HL-60 (cell line): ENCODE measurements around the gene PRAMEF13.
"Not testable (repeated sequence)": the region's sequence is repeated elsewhere in the genome, so short reads cannot be mapped to it uniquely, and the experiment has no call there.

Source experiments
- DNase-seq, 2 experiments: peaks; one replicate each; pipeline ENCODE4 v3.0.0-alpha.2; 2010 to 2020; ENCODE audit warnings: low read depth in 1 of 2, low spot score in 1 of 2
- H3K27ac ChIP-seq: fragments of 250-450 bp; sonication (Bioruptor Pico); replicated peaks from 2 replicates; pipeline ENCODE4 v1.5.1; 2020; ENCODE audit warnings: mild to moderate bottlenecking, moderate library complexity
- H3K27me3 ChIP-seq: fragments of 250-450 bp; sonication (Bioruptor Pico); 2 replicates; pipeline ENCODE4 v1.5.1; 2021; ENCODE audit warnings: mild to moderate bottlenecking, moderate library complexity; ENCODE audit not compliant: insufficient read depth, poor library complexity, severe bottlenecking
- H3K4me3 ChIP-seq: replicated peaks from 2 replicates; pipeline ENCODE4 v1.5.1; 2011; ENCODE audit warnings: mild to moderate bottlenecking, control low read depth, low read length; ENCODE audit not compliant: insufficient read depth
- long read RNA-seq: library from polyadenylated mRNA; unstranded; transcript quantifications from one replicate; pipeline ENCODE4 v2.0.0, GENCODE V29; 2020

Gene PRAMEF13, protein sequence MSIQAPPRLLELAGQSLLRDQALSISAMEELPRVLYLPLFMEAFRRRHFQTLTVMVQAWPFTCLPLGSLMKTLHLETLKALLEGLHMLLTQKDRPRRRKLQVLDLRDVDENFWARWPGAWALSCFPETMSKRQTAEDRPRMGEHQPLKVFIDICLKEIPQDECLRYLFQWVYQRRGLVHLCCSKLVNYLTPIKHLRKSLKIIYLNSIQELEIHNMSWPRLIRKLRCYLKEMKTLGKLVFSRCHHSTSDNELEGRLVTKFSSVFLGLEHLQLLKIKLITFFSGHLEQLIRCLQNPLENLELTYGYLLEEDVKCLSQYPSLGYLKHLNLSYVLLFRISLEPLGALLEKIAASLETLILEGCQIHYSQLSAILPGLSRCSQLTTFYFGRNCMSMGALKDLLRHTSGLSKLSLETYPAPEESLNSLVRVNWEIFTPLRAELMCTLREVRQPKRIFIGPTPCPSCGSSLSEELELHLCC
- long read RNA-seq, result 0 reads

DNA sequence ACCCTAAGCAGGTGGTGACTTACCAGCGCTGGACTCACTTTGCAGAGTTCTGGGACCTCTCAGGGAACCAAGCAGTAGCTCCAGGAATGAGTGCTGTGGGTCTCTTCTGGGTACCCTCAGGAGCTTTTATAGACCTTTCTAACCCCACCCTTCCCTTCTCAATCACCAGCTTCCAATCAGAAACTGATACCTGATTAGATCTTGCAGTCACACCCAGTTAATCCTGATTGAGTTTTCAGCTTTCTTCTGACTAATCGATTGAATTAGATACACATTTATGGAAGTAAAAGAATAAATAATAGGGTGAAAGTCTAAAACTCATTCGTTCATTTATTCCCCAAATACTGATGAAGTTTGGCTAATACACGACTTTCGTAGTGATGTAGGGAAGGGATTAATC lies at the start of gene PRAMEF13:
TSS of gene PRAMEF13 (minus strand) at position 101 of the 400 bp plus-strand sequence. CDS start 1,820 bp downstream, outside the sequence.
- not testable (repeated sequence) for H3K27me3 ChIP-seq, DNase-seq, H3K4me3 ChIP-seq, H3K27ac ChIP-seq

DNA sequence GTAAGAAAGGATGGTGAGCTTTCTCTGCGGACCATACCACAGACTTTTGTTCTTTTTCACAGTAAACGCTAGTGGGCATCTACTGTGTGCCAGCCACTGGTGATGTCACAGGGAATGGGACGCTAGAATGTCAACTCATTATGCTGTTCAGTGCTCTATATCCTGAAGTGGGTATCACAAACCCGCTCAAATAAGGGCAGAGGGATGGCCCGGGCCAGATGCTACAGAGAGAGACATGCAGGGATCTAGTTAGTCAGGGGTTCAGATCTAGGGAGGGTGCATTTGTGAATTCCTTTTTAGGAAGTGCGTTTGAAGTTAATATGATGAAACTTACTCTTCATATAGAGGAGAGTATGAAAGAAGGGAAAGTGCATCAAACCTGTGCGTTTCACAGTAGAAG lies 45.9 kb upstream of the PRAMEF13 start:
- not testable (repeated sequence) for H3K27ac ChIP-seq, H3K27me3 ChIP-seq, H3K4me3 ChIP-seq
- peak in 1 of 2 experiments; percentile 0 for DNase-seq

GRCh38 chr1:13246554-13246871 lies 45.3 kb upstream of the PRAMEF13 start:
- not testable (repeated sequence) for H3K27ac ChIP-seq, H3K4me3 ChIP-seq, H3K27me3 ChIP-seq
- peak in 1 of 2 experiments; percentile 0 for DNase-seq

GRCh38 chr1:13245841-13246553 lies 44.8 kb upstream of the PRAMEF13 start:
- not testable (repeated sequence) for H3K27me3 ChIP-seq, H3K4me3 ChIP-seq, H3K27ac ChIP-seq
- peak in 1 of 2 experiments; percentile 0 for DNase-seq

- H3K4me3 ChIP-seq, H3K27ac ChIP-seq, DNase-seq, H3K27me3 ChIP-seq: not testable (repeated sequence)
Measured at GRCh38 chr1:13243536-13244263, 42.5 kb upstream of the PRAMEF13 start.

DNA sequence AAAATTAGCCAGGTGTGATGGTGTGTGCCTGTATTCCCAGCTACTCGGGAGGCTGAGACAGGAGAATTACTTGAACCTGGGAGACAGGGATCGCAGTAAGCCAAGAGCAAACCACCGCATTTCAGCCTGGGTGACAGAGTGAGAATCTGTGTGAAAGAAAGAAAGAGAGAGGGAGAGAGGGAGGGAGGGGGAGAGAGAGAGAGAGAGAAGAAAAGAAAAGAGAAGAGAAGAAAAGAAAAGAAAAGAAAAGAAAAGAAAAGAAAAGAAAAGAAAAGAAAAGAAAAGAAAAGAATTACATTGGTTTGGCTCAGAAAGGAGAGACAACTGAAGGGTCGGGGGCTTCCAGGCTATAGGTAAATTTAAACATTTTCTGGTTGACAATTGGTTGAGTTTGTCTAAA lies 38.4 kb upstream of the PRAMEF13 start:
- H3K27ac ChIP-seq, H3K4me3 ChIP-seq, DNase-seq, H3K27me3 ChIP-seq: not testable (repeated sequence)

- peak in 1 of 2 experiments; percentile 1 for DNase-seq
- H3K4me3 ChIP-seq, H3K27me3 ChIP-seq, H3K27ac ChIP-seq: not testable (repeated sequence)
Measured at GRCh38 chr1:13237572-13237971, 36.4 kb upstream of the PRAMEF13 start.

DNA sequence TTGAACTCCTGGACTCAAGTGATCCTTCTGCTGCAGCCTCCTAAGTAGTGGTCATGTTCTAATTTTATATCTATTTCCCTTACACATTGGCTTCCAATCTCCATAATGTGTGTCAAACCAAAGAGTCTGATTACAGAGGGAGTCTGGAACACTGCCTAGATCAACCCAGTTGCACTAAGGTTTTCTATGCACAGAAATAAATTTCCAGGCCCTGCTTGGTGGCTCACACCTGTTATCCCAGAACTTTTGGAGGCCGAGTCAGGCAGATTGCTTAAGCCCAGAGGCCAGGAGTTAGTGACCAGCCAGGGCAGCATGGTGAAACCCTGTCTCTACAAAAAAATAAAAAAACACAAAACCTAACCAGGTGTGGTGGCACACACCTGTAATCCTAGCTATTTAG lies 32.8 kb upstream of the PRAMEF13 start:
- not testable (repeated sequence) for H3K27ac ChIP-seq, DNase-seq, H3K4me3 ChIP-seq, H3K27me3 ChIP-seq

- DNase-seq, H3K27me3 ChIP-seq, H3K27ac ChIP-seq, H3K4me3 ChIP-seq: not testable (repeated sequence)
Measured at GRCh38 chr1:13232056-13232455, 30.8 kb upstream of the PRAMEF13 start.

- H3K27me3 ChIP-seq, DNase-seq, H3K27ac ChIP-seq, H3K4me3 ChIP-seq: not testable (repeated sequence)
Measured at GRCh38 chr1:13231061-13231750, 30.0 kb upstream of the PRAMEF13 start.

- H3K27ac ChIP-seq, H3K4me3 ChIP-seq, H3K27me3 ChIP-seq: not testable (repeated sequence)
- peak in 1 of 2 experiments; percentile 0 for DNase-seq
Measured at GRCh38 chr1:13230601-13231000, 29.4 kb upstream of the PRAMEF13 start.

DNA sequence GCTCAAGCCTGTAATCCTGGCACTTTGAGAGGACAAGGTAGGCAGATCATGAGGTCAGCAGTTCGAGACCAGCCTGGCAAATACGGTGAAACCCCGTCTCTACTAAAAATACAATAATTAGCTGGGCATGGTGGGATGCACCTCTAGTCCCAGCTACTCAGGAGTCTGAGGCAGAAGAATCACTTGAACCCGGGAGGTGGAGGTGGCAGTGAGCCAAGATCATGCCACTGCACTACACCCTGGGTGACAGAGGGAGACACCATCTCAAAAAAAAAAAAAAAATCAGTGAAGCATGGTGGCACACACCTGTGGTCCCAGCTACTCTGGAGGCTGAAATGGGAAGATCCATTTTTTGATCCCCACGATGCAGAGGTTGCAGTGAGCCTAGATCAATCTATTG lies 28.9 kb upstream of the PRAMEF13 start:
- not testable (repeated sequence) for H3K27me3 ChIP-seq, H3K27ac ChIP-seq, H3K4me3 ChIP-seq
- peak in 1 of 2 experiments; percentile 0 for DNase-seq
